ENCODE results near the gene PPM1M. TPM values are rescaled to one million over a fixed set of nuclear protein-coding genes. Genes with fewer than 3 reads are reported as not detected.

The PPM1M gene
- polyA plus RNA-seq, 1 donor from 2014 or later = 1.1 TPM

DNA sequence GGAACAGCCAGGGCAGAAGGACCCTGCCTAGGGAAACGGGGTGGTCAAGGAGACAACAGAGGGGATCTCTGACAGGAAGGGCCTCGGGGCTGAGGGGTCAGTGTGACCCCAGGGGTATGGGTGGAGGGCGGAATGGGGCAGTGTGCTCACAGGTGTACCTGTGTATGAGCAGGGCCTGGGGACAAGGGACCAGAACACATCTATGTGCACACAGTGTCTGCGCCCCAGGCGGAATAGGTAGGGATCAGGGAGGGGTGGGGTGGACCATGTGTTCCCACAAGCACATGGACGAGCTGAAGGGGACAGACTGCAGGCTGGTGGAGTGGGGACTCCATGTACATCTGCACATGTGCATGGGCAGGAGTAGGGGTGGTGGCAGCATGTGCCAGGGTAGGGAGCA is 15.1 kb upstream of the PPM1M start:
- Histone ChIP-seq H3K27ac (ENCODE audit: low read length) (no peak overlapping the region), H3K9me3 (ENCODE audit: low read length) (no peaks in the 10 kb centered on the region), H3F3A (ENCODE audit: insufficient read depth, low read length, poor library complexity, severe bottlenecking) (no peaks in the 10 kb centered on the region), H4K20me1 (ENCODE audit: insufficient read depth) (no peaks in the 10 kb centered on the region), H2AFZ (ENCODE audit: low read depth, low read length) (no peak overlapping the region), H3K36me3 (ENCODE audit: insufficient read depth, low read length) (peaks cover 8% of the 10 kb centered on the region), H3K9ac (ENCODE audit: low read length) (no peak overlapping the region), H3K79me2 (replicated peaks; ENCODE audit: insufficient read depth, low read length) (no peaks in the 10 kb centered on the region), H3K27me3 (ENCODE audit: insufficient read depth, low read depth, low read length) (no peaks in the 10 kb centered on the region), H3K4me2 (ENCODE audit: low read length) (no peak overlapping the region), H3K4me3 (ENCODE audit: low read length) (no peak overlapping the region), H3K9me2 (ENCODE audit: insufficient read depth, low read length) (no peaks in the 10 kb centered on the region)
- TF ChIP-seq RAD21 (conservative IDR thresholded peaks at IDR 0.05) (no peak), TAF1 (IDR thresholded peaks at IDR 0.05; ENCODE audit: low read depth) (no peak), EP300 (conservative IDR thresholded peaks at IDR 0.05; ENCODE audit: poor library complexity, severe bottlenecking) (no peak), EZH2 (IDR thresholded peaks at IDR 0.05; ENCODE audit: borderline replicate concordance, insufficient read depth, low read length, poor library complexity, severe bottlenecking) (no peak), SMC3 (conservative IDR thresholded peaks at IDR 0.05; ENCODE audit: poor library complexity) (no peak), POLR2AphosphoS5 (IDR thresholded peaks at IDR 0.05) (no peak), MXI1 (conservative IDR thresholded peaks at IDR 0.05; ENCODE audit: poor library complexity, severe bottlenecking) (no peak)
- TF ChIP-seq, protein P1, sequence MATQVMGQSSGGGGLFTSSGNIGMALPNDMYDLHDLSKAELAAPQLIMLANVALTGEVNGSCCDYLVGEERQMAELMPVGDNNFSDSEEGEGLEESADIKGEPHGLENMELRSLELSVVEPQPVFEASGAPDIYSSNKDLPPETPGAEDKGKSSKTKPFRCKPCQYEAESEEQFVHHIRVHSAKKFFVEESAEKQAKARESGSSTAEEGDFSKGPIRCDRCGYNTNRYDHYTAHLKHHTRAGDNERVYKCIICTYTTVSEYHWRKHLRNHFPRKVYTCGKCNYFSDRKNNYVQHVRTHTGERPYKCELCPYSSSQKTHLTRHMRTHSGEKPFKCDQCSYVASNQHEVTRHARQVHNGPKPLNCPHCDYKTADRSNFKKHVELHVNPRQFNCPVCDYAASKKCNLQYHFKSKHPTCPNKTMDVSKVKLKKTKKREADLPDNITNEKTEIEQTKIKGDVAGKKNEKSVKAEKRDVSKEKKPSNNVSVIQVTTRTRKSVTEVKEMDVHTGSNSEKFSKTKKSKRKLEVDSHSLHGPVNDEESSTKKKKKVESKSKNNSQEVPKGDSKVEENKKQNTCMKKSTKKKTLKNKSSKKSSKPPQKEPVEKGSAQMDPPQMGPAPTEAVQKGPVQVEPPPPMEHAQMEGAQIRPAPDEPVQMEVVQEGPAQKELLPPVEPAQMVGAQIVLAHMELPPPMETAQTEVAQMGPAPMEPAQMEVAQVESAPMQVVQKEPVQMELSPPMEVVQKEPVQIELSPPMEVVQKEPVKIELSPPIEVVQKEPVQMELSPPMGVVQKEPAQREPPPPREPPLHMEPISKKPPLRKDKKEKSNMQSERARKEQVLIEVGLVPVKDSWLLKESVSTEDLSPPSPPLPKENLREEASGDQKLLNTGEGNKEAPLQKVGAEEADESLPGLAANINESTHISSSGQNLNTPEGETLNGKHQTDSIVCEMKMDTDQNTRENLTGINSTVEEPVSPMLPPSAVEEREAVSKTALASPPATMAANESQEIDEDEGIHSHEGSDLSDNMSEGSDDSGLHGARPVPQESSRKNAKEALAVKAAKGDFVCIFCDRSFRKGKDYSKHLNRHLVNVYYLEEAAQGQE (IDR thresholded peaks at IDR 0.05; ENCODE audit: borderline replicate concordance) = no peak
- TF ChIP-seq, protein P2, sequence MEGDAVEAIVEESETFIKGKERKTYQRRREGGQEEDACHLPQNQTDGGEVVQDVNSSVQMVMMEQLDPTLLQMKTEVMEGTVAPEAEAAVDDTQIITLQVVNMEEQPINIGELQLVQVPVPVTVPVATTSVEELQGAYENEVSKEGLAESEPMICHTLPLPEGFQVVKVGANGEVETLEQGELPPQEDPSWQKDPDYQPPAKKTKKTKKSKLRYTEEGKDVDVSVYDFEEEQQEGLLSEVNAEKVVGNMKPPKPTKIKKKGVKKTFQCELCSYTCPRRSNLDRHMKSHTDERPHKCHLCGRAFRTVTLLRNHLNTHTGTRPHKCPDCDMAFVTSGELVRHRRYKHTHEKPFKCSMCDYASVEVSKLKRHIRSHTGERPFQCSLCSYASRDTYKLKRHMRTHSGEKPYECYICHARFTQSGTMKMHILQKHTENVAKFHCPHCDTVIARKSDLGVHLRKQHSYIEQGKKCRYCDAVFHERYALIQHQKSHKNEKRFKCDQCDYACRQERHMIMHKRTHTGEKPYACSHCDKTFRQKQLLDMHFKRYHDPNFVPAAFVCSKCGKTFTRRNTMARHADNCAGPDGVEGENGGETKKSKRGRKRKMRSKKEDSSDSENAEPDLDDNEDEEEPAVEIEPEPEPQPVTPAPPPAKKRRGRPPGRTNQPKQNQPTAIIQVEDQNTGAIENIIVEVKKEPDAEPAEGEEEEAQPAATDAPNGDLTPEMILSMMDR (IDR thresholded peaks at IDR 0.05; ENCODE audit: poor library complexity, severe bottlenecking) = no peak

DNA sequence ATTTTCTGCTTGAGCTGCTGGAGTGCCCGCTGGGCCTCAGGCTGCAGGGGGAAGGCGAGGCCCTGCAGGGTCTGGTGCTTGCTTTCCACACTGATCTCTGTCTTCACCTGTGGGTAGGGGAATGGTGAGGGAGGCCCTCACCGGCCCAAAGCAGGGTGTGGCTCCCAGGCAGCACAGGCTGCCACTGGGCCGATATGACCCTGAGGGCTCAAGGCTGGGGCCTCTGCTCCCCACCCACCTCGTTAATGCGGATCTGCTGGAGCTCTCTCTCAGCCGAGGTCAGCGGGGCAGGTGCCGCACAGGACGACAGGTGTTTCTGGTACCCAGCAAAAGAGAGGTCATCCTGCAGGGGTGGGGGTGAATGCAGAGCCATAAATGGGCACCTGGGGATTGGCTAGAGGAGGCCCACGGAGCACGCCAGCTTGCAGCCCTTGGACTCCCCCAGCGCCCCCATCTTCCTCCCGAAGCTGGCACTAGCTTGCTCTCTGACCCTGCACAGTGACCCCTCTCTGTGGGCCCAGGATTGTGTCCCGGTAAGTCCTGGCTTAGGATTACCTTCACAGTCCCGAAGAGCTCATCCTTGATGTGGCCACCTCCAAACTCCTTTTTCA is 14.6 kb upstream of the PPM1M start:
- Histone ChIP-seq H3K36me3 (ENCODE audit: insufficient read depth, low read length) (peaks cover 8% of the 10 kb centered on the region), H3K27ac (ENCODE audit: low read length) (no peak overlapping the region)

More for the DNA sequence above, 14.6 kb upstream of the PPM1M start:
- H4K20me1 ChIP-seq (ENCODE audit: insufficient read depth) = no peaks in the 10 kb centered on the region
- H3F3A ChIP-seq (ENCODE audit: insufficient read depth, low read length, poor library complexity, severe bottlenecking) = no peaks in the 10 kb centered on the region
- no peak overlapping the region for H3K4me3 ChIP-seq (ENCODE audit: low read length)
- H3K4me2 ChIP-seq (ENCODE audit: low read length) = no peak overlapping the region
- no peak for TF ChIP-seq RAD21 (conservative IDR thresholded peaks at IDR 0.05)
- TF ChIP-seq EP300 (conservative IDR thresholded peaks at IDR 0.05; ENCODE audit: poor library complexity, severe bottlenecking) = no peak
- TF ChIP-seq EZH2 (IDR thresholded peaks at IDR 0.05; ENCODE audit: borderline replicate concordance, insufficient read depth, low read length, poor library complexity, severe bottlenecking) = no peak
- TF ChIP-seq, protein P2 (IDR thresholded peaks at IDR 0.05; ENCODE audit: poor library complexity, severe bottlenecking) = no peak
- H3K27me3 ChIP-seq (ENCODE audit: insufficient read depth, low read depth, low read length) = no peaks in the 10 kb centered on the region
- H3K9ac ChIP-seq (ENCODE audit: low read length) = no peak overlapping the region
- H3K9me2 ChIP-seq (ENCODE audit: insufficient read depth, low read length) = no peaks in the 10 kb centered on the region
- H3K79me2 ChIP-seq (replicated peaks; ENCODE audit: insufficient read depth, low read length) = no peaks in the 10 kb centered on the region
- H2AFZ ChIP-seq (ENCODE audit: low read depth, low read length) = no peak overlapping the region
- H3K9me3 ChIP-seq (ENCODE audit: low read length) = no peaks in the 10 kb centered on the region
